Upper lobe of left lung (tissue), 4 donors: ENCODE data around the gene CLMN.

Experiments
- POLR2A ChIP-seq, 4 donors: fragments of 450-650 bp; IDR thresholded peaks; one replicate each; pipeline ENCODE4 v1.5.1; 2016 to 2017; ENCODE audit warnings: antibody characterized with exemption in 4 of 4, mild to moderate bottlenecking in 2 of 4
- TF ChIP-seq, protein P1 (sequence below), 6 experiments: fragments of 450-650 bp in 4 of 6; fragments of 200-600 bp in 2 of 6; sonication (generic) in 2 of 6; IDR thresholded peaks; one replicate each; pipeline ENCODE4 v1.5.1; 2016 to 2019; ENCODE audit warnings: antibody characterized with exemption in 6 of 6

DNA sequence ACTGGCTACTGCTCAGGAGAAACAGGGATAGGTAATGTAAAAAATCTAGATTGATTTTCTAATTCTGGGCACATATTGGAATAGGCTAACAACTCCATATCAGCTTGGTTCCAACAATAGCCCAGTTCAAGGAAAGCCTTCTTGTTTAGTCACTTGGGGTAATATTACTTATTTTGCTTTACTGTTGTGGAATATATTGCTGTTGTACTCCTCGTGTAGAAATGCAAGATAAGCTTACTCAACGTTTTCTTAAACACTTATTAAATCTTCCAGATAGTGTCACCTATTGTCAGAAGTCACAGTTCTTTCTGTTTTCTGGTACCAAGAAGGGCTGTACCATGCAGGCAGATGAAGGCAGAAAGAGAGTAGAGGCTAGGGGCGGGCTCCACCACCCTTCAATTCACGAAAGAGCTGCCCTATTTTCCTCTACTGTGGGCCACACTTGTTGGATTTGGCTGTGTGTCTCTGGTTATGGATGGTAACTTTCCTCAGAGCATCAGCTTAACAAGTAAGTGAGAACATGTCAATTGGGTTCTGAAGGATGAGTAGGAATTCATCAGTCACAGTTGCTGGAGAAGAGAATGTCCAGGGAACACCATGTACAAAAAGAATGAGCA is 38.0 kb downstream of the CLMN start:
- TF ChIP-seq, protein P1, sequence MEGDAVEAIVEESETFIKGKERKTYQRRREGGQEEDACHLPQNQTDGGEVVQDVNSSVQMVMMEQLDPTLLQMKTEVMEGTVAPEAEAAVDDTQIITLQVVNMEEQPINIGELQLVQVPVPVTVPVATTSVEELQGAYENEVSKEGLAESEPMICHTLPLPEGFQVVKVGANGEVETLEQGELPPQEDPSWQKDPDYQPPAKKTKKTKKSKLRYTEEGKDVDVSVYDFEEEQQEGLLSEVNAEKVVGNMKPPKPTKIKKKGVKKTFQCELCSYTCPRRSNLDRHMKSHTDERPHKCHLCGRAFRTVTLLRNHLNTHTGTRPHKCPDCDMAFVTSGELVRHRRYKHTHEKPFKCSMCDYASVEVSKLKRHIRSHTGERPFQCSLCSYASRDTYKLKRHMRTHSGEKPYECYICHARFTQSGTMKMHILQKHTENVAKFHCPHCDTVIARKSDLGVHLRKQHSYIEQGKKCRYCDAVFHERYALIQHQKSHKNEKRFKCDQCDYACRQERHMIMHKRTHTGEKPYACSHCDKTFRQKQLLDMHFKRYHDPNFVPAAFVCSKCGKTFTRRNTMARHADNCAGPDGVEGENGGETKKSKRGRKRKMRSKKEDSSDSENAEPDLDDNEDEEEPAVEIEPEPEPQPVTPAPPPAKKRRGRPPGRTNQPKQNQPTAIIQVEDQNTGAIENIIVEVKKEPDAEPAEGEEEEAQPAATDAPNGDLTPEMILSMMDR (IDR thresholded peaks at IDR 0.05), result no peak
- no peak for TF ChIP-seq POLR2A (IDR thresholded peaks at IDR 0.05)
